HG03066 (cell line): ENCODE measurements around the gene S1PR1.
"Not testable (repeated sequence)": the region's sequence is repeated elsewhere in the genome, so short reads cannot be mapped to it uniquely, and the experiment has no call there.

Source experiments
- ATAC-seq: cut with Tn5 transposase; IDR thresholded peaks from one replicate; pipeline ENCODE4 v1.9.1; 2021; ENCODE audit warnings: low read depth; ENCODE audit not compliant: unreplicated experiment

Gene S1PR1

GRCh38 chr1:101236516-101237228 lies at the start of gene S1PR1:
Gene S1PR1 (plus strand): TSS chr1:101237019. CDS start chr1:101238985, 1,966 bp downstream.
- ATAC-seq, result peak; percentile 12

DNA sequence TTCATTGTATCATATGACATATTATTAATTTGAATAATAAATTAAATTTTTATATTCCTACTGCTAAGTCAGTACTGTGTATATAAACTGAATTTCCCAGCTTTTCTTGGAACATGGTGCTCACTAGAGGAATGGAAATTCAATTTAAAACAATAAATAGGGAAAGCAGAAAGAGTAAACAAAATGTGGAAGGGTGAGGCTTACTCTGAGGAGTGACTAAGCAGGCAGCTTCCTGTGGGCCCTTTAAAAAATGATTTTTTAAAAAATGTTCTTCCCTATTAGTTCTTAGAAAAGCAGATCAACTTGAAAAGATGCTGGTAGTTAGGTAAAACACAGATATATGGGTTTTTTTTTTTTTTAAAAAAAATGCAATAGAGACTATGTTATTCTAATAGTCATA lies 49.5 kb upstream of the S1PR1 start:
- ATAC-seq, result no peak

- no peak for ATAC-seq
Observed at GRCh38 chr1:101188331-101188730, 48.5 kb upstream of the S1PR1 start.

DNA sequence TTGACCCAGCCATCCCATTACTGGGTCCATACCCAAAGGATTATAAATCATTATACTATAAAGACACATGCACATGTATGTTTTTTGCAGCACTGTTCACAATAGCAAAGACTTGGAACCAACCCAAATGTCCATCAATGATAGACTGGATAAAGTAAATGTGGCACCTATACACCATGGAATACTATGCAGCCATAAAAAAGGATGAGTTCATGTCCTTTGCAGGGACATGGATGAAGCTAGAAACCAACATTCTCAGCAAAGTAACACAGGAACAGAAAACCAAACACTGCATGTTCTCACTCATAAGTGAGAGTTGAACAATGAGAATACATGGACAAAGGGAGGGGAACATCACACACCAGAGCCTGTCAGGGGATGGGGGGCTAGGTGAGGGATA lies 47.9 kb upstream of the S1PR1 start:
- ATAC-seq, result not testable (repeated sequence)

GRCh38 chr1:101190441-101190840 lies 46.4 kb upstream of the S1PR1 start:
- no peak for ATAC-seq

- ATAC-seq, result no peak
Observed at GRCh38 chr1:101191049-101191448, 45.8 kb upstream of the S1PR1 start.

DNA sequence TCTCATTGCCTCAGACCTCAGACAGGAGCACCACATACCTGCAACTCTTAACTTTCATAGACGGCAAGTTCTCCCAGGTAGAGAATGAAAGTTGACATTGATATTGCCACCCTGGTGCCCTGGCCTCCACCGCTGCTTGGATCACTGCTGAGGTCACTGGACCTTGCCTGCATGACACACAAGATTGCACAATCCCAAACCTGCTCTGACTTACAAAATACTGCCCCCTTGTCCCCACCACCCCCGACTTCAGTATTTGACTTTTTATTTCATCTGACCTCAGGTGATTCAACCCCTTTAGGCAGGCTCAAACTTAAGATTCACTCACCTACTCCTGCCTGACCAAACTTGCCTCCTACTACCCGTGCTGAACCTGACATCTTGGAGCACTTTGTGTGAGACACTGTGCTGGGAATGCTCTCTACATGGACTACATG lies 43.1 kb upstream of the S1PR1 start:
- no peak for ATAC-seq

- ATAC-seq, result no peak
Observed at GRCh38 chr1:101194746-101195145, 42.1 kb upstream of the S1PR1 start.

GRCh38 chr1:101196668-101197067 lies 40.2 kb upstream of the S1PR1 start:
- no peak for ATAC-seq

- peak; percentile 99 for ATAC-seq
Observed at GRCh38 chr1:101198842-101199636, 37.8 kb upstream of the S1PR1 start.

- ATAC-seq, result no peak
Observed at GRCh38 chr1:101199637-101199982, 37.2 kb upstream of the S1PR1 start.

DNA sequence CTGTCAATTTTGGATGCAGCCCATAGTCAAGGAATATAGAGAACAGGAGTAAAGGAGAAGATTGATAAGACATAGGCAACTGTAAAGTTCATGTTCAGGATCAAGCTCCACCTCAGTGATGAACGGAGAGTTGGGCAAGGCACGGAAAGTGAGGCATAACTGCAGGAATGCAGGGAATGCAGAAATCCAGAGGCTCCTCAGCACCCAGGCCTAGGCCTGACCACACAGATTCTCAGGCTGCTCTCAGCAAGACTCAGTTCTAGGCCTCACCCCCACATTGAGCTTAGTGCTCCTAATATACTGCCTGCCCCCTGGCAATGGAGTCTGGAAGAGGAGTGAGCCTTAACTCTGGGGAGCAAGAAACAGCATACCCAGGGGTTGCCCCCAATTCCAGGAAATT lies 36.3 kb upstream of the S1PR1 start:
- ATAC-seq, result no peak

DNA sequence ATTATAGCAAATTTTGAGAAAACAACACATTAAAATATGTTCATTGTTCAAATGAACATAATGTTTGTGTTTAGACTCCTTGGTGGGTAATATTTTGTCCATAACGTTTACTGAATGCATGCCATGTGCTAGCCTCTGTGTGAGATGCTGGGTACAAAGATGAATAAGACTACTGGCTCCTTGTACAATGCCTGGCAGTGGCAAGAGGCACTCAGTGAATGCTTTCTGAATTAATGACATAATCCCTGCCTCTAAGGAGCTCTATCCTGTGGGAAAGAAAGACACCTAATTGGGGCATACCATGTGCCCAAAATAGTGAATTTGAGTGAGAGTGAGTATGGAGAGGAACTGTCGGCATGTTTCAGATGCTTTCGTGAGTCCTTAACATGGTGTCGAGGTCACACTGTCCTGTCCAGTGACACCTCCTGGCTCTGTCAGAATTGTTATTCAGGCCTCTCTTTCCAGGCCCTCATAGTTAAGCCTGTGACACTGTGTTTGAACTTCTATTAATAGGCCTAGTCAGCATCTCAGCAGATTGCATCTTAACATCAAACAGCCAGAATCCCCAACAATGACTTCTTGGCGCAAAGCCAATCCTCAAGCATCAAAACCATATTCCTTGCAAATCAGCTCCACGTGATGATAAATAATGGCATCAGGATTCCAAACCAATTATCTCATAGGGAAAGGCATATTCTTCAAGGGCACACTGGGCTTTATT lies 32.8 kb upstream of the S1PR1 start:
- ATAC-seq, result no peak

DNA sequence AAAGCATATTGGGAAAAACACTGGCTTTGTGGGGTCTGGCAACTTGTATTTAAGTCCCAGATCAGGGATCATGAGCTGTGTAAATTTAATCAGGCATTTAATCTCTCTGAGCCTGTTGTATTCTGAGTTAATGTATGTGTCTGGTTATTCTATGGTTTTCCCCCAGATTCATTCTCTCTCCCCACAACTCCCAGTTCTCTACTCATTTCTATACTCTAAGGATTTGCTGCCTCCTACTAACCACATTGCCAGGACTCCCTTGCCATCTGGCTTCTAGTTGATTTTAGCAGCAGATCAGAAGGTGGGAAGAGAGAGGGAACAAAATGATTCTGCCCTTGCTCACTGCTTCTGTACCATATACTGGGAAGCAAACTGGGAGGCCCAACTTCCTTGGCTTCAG lies 31.4 kb upstream of the S1PR1 start:
- no peak for ATAC-seq

- not testable (repeated sequence) for ATAC-seq
Observed at GRCh38 chr1:101206139-101206538, 30.7 kb upstream of the S1PR1 start.

DNA sequence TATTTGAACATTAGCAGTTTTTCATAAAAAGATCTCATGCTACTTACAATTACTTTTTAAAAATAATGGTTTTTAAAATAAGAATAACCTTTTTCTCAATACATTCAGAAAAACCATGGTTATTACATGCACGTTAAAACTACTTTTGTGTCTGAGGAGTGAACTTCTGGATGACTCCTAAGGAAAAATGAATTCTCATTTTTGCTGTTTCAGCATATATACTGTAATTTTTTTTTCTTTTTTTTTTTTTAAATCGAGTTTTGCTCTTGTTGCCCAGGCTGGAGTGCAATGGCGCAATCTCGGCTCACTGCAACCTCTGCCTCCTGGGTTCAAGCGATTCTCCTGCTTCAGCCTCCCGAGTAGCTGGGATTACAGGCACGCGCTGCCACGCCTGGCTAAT lies 29.5 kb upstream of the S1PR1 start:
- not testable (repeated sequence) for ATAC-seq

DNA sequence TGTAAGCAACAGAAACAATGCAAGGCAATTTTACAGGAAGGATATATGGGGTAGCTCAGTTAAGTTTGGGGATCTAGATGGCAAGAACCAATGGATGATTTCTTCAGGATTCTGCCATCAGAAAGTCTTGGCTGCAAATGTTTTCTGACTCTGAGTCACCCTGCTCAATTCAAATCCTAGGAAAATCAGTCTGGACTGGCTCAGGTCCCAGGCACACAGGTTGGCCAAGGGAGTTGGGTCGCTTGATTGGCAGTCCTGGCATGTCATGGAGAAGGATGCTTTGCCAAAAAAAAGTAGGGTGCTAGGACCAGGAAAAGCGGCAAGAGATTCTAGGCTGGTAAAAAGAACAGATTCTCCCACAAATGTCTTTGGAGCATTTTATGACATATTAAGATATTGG lies 28.9 kb upstream of the S1PR1 start:
- no peak for ATAC-seq

DNA sequence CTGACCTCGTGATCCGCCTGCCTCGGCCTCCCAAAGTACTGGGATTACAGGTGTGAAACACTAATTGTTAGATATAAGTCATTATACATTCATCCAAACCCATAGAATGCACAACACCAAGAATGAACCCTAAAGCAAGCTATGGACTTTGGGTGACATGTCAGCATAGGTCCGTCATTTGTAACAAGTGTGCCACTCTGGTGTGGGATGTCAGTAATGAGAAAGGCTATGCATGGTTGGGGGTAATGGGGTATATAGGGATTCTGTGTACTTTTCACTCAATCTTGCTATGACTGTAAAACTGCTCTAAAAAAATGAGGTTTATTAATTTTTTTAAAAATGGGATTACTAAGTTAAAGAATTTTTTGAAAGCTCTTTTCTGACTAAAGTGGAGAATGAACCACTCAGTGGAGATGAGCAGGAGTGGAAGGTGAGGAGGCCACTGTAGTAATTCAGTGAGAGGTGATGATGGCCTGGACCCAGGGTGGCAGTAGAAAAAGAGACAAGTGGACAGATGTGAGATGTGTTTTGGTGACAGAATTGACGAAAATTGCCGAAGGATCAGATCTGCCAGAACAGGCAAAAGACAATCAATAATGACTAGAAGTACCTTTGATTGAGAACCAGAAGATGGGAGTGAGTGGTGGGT lies 21.3 kb upstream of the S1PR1 start:
- ATAC-seq, result no peak

GRCh38 chr1:101216623-101217022 lies 20.2 kb upstream of the S1PR1 start:
- no peak for ATAC-seq

DNA sequence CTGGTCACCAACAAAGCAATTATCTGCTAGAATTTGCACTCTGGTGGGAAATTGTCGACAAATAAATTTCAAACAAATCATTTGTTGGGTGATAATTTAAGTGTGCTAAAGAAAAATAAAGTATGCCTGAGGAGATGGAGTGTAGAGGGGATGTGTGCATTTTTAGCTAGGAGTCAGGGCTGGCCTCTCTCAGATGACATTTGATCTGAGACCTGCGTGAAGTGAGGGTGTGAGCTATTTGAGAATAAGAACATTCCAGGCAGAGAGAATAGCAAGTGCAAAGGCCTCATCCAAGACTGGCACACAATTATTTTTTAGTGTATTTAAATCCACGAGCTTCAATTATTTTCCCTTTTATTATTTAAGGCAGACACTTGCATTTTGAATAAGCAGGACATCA lies 19.7 kb upstream of the S1PR1 start:
- no peak for ATAC-seq

DNA sequence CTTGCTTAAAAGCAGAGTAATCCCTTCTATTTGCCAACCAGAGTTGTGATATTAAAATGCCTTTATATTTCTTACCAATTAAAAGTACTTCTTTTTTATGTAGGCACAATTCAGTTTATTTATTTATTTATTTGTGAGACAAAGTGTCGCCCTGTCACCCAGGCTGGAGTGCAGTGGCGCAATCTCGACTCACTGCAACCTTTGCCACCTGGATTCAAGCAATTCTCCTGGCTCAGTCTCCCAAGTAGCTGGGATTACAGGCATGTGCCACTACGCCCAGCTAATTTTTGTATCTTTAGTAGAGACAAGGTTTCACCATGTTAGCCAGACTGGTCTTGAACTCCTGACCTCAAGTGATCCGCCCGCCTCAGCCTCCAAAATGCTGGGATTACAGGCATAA lies 17.9 kb upstream of the S1PR1 start:
- ATAC-seq, result not testable (repeated sequence)
